ENCODE measurements around the gene TTC7B.

The TTC7B gene

DNA sequence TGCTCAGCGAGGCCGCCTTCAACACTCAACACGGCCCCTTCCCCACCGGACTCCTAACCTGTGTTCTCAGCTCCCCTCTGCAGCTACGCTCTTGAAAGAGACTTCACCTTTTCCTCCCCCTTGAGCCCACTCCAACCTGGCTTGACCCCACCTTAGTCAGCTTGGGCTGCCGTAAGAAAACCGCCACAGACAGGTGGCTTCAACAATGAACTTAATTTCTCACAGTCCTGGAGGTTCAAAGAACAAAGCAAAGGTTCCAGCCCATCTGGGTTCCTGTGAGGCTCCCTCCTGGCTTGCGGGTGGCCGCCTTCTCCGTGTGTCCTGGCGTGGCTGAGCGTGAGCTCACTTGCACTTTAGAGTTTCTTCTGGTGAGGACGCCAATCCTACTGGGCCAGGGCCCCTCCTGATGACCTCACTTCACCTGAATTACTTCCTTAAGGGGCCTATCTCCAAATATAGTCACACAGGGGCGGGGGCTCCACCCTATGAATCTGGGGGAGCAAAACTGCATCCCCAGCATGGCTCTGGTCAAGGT, 280.6 kb downstream of the TTC7B start:
- TF ChIP-seq EP300 (IDR thresholded peaks at IDR 0.05; ENCODE audit: borderline replicate concordance) (no peak), ZBTB7A (IDR thresholded peaks at IDR 0.05; ENCODE audit: low read depth) (no peak), RAD21 (IDR thresholded peaks at IDR 0.05; ENCODE audit: low read depth) (no peak), NFIC (IDR thresholded peaks at IDR 0.05) (no peak)
- TF ChIP-seq, protein P1, sequence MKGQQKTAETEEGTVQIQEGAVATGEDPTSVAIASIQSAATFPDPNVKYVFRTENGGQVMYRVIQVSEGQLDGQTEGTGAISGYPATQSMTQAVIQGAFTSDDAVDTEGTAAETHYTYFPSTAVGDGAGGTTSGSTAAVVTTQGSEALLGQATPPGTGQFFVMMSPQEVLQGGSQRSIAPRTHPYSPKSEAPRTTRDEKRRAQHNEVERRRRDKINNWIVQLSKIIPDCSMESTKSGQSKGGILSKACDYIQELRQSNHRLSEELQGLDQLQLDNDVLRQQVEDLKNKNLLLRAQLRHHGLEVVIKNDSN (IDR thresholded peaks at IDR 0.05), result no peak

GRCh38 chr14:90534838-90535555, 281.2 kb downstream of the TTC7B start:
- TF ChIP-seq TAF1 (IDR thresholded peaks at IDR 0.05; ENCODE audit: low read depth) (no peak), RAD21 (IDR thresholded peaks at IDR 0.05; ENCODE audit: low read depth) (no peak), TCF12 (IDR thresholded peaks at IDR 0.05; ENCODE audit: low read depth) (no peak), CEBPB (IDR thresholded peaks at IDR 0.05) (no peak), YY1 (IDR thresholded peaks at IDR 0.05; ENCODE audit: low read depth) (no peak)

GRCh38 chr14:90534091-90534837, 282.0 kb downstream of the TTC7B start:
- TF ChIP-seq MAX (IDR thresholded peaks at IDR 0.05) (no peak), TAF1 (IDR thresholded peaks at IDR 0.05; ENCODE audit: low read depth) (no peak), TCF12 (IDR thresholded peaks at IDR 0.05; ENCODE audit: low read depth) (no peak), EP300 (IDR thresholded peaks at IDR 0.05; ENCODE audit: borderline replicate concordance) (no peak), CREB1 (IDR thresholded peaks at IDR 0.05; ENCODE audit: low read depth) (no peak), CEBPB (IDR thresholded peaks at IDR 0.05) (no peak), YY1 (IDR thresholded peaks at IDR 0.05; ENCODE audit: low read depth) (no peak), TEAD4 (IDR thresholded peaks at IDR 0.05) (no peak), ZBTB7A (IDR thresholded peaks at IDR 0.05; ENCODE audit: low read depth) (no peak), RAD21 (IDR thresholded peaks at IDR 0.05; ENCODE audit: low read depth) (no peak)
- TF ChIP-seq, protein P1 (IDR thresholded peaks at IDR 0.05), result no peak
- TF ChIP-seq, protein P2, sequence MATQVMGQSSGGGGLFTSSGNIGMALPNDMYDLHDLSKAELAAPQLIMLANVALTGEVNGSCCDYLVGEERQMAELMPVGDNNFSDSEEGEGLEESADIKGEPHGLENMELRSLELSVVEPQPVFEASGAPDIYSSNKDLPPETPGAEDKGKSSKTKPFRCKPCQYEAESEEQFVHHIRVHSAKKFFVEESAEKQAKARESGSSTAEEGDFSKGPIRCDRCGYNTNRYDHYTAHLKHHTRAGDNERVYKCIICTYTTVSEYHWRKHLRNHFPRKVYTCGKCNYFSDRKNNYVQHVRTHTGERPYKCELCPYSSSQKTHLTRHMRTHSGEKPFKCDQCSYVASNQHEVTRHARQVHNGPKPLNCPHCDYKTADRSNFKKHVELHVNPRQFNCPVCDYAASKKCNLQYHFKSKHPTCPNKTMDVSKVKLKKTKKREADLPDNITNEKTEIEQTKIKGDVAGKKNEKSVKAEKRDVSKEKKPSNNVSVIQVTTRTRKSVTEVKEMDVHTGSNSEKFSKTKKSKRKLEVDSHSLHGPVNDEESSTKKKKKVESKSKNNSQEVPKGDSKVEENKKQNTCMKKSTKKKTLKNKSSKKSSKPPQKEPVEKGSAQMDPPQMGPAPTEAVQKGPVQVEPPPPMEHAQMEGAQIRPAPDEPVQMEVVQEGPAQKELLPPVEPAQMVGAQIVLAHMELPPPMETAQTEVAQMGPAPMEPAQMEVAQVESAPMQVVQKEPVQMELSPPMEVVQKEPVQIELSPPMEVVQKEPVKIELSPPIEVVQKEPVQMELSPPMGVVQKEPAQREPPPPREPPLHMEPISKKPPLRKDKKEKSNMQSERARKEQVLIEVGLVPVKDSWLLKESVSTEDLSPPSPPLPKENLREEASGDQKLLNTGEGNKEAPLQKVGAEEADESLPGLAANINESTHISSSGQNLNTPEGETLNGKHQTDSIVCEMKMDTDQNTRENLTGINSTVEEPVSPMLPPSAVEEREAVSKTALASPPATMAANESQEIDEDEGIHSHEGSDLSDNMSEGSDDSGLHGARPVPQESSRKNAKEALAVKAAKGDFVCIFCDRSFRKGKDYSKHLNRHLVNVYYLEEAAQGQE (IDR thresholded peaks at IDR 0.05; ENCODE audit: low read depth), result no peak

- TF ChIP-seq RAD21 (IDR thresholded peaks at IDR 0.05; ENCODE audit: low read depth), result no peak
- no peak for TF ChIP-seq EGR1 (IDR thresholded peaks at IDR 0.05)
- TF ChIP-seq FOXM1 (IDR thresholded peaks at IDR 0.05; ENCODE audit: borderline replicate concordance, low read depth), result no peak
- TF ChIP-seq, protein P2 (IDR thresholded peaks at IDR 0.05; ENCODE audit: low read depth), result no peak
- no peak for TF ChIP-seq TAF1 (IDR thresholded peaks at IDR 0.05; ENCODE audit: low read depth)
- no peak for TF ChIP-seq TEAD4 (IDR thresholded peaks at IDR 0.05)
- no peak for TF ChIP-seq EP300 (IDR thresholded peaks at IDR 0.05; ENCODE audit: borderline replicate concordance)
- no peak for TF ChIP-seq NFIC (IDR thresholded peaks at IDR 0.05)
These were observed 282.6 kb downstream of the TTC7B start for GRCh38 chr14:90533591-90534021.

DNA sequence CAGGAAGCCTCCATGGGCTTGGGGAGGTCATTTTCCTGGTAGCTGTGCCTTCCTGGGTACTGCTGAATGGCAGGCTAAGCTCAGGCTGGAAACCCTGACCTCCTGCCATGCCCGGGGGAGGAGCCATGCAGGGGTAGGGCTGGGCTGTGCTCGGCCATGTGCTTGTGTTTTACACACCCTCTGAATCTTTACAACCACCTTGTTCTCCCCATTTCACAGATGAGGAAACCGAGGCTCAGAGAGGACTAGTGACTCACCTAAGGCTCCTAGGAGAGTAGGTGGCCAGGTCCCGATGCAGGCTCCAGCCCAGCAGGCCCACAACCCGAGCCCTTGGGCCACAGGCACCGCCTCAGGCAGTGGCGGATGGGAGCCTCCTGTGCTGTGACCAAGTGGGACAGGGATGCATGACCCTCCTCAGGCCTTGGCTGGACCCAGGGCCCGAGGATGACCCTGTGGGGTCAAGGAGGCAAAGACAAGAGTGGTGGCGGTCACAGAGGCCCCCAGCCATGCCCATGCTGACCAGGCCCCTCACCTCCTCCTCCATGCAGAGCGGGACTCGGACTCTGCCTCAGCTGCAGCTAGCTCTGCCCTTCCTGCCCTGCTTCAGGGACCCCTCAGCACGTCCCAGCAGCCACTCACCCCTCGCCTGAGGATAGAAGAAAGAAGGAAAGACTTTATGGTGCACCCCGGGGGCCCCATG, 283.3 kb downstream of the TTC7B start:
- TF ChIP-seq TEAD4 (IDR thresholded peaks at IDR 0.05) (no peak), RAD21 (IDR thresholded peaks at IDR 0.05; ENCODE audit: low read depth) (no peak), YY1 (IDR thresholded peaks at IDR 0.05; ENCODE audit: low read depth) (no peak), ZBTB7A (IDR thresholded peaks at IDR 0.05; ENCODE audit: low read depth) (no peak), FOXM1 (IDR thresholded peaks at IDR 0.05; ENCODE audit: borderline replicate concordance, low read depth) (no peak), CREB1 (IDR thresholded peaks at IDR 0.05; ENCODE audit: low read depth) (no peak), MAX (IDR thresholded peaks at IDR 0.05) (no peak), TAF1 (IDR thresholded peaks at IDR 0.05; ENCODE audit: low read depth) (no peak), EP300 (IDR thresholded peaks at IDR 0.05; ENCODE audit: borderline replicate concordance) (no peak), NFIC (IDR thresholded peaks at IDR 0.05) (no peak), TCF12 (IDR thresholded peaks at IDR 0.05; ENCODE audit: low read depth) (no peak), EGR1 (IDR thresholded peaks at IDR 0.05) (no peak), CEBPB (IDR thresholded peaks at IDR 0.05) (no peak)
- TF ChIP-seq, protein P2 (IDR thresholded peaks at IDR 0.05; ENCODE audit: low read depth), result no peak
- TF ChIP-seq, protein P1 (IDR thresholded peaks at IDR 0.05), result no peak
